Measurements from ENCODE around the gene CPZ.

DNA sequence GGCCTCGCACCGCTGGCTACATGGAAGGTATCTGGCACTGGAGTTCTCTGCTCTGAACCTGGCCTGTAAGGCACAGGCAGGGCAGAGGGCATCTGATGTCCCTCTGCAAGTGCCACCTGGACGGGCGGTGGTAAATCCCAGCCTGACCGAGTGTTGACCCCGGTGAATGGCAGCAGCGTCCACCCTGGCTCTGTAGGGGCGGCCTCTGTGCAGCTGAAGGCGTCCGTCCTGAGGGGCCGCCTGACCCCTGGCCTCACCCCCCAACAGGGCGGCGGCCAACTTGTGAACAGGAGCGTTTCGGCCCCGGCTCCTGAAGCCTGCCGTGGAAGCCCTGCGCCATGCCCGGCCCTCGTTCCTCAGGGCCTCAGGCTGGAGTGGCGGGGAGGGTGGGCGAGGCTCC lies 51.4 kb downstream of the CPZ start:
- TF ChIP-seq CTCF (conservative IDR thresholded peaks at IDR 0.05) (no peak), EZH2 (IDR thresholded peaks at IDR 0.05; ENCODE audit: low read depth) (no peak)
